Kidney tubule cell (primary cell): ENCODE data around the gene EPB41L2.

Experiments
- DNase-seq: peaks from one replicate; pipeline ENCODE4 v3.0.0-alpha.2; 2018; ENCODE audit warnings: low spot score

Gene EPB41L2

GRCh38 chr6:130864344-130864743 lies 198.7 kb downstream of the EPB41L2 start:
- no peak for DNase-seq

GRCh38 chr6:130863415-130864230 lies 199.4 kb downstream of the EPB41L2 start:
- DNase-seq = no peak

GRCh38 chr6:130862370-130862769 lies 200.7 kb downstream of the EPB41L2 start:
- no peak for DNase-seq

- no peak for DNase-seq
Observed at GRCh38 chr6:130859161-130859867, 203.7 kb downstream of the EPB41L2 start.

- no peak for DNase-seq
Observed at GRCh38 chr6:130858498-130859160, 204.4 kb downstream of the EPB41L2 start.

- DNase-seq = no peak
Observed at GRCh38 chr6:130858054-130858453, 205.0 kb downstream of the EPB41L2 start.

- DNase-seq = peak; percentile 66
Observed at GRCh38 chr6:130853555-130854183, 209.4 kb downstream of the EPB41L2 start.

GRCh38 chr6:130852844-130853554 lies 210.0 kb downstream of the EPB41L2 start:
- DNase-seq = peak; percentile 4

GRCh38 chr6:130851026-130851425 lies 212.0 kb downstream of the EPB41L2 start:
- DNase-seq = peak; percentile 4

- no peak for DNase-seq
Observed at GRCh38 chr6:130849594-130849993, 213.5 kb downstream of the EPB41L2 start.

- DNase-seq = peak; percentile 18
Observed at GRCh38 chr6:130848945-130849344, 214.1 kb downstream of the EPB41L2 start.

- no peak for DNase-seq
Observed at GRCh38 chr6:130847001-130847910, 215.8 kb downstream of the EPB41L2 start.

GRCh38 chr6:130846501-130846900 lies 216.5 kb downstream of the EPB41L2 start:
- no peak for DNase-seq

- peak; percentile 17 for DNase-seq
Observed at GRCh38 chr6:130843575-130844320, 219.3 kb downstream of the EPB41L2 start.

- DNase-seq = peak; percentile 18
Observed at GRCh38 chr6:130841128-130841728, 221.8 kb downstream of the EPB41L2 start.

- no peak for DNase-seq
Observed at GRCh38 chr6:130840050-130840449, 223.0 kb downstream of the EPB41L2 start.

GRCh38 chr6:130839379-130839778 lies 223.7 kb downstream of the EPB41L2 start:
- DNase-seq = no peak

GRCh38 chr6:130838951-130839350 lies 224.1 kb downstream of the EPB41L2 start:
- no peak for DNase-seq

- no peak for DNase-seq
Observed at GRCh38 chr6:130838250-130838860, 224.7 kb downstream of the EPB41L2 start.
